Measurements from ENCODE around the gene LGALS9B. TPM values are rescaled to one million over a fixed set of nuclear protein-coding genes. Genes with fewer than 3 reads are reported as not detected.
A peak's percentile ranks its signal among the peaks of the same experiment; 100 is the strongest.
"Not testable (repeated sequence)": the region's sequence is repeated elsewhere in the genome, so short reads cannot be mapped to it uniquely, and the experiment has no call there.

Gene LGALS9B
- not detected in 2 replicates for total RNA-seq
- 0.09 TPM for total RNA-seq (2013)
- polyA plus RNA-seq = not detected in 2 replicates
- polyA minus RNA-seq = not detected in 2 replicates

DNA sequence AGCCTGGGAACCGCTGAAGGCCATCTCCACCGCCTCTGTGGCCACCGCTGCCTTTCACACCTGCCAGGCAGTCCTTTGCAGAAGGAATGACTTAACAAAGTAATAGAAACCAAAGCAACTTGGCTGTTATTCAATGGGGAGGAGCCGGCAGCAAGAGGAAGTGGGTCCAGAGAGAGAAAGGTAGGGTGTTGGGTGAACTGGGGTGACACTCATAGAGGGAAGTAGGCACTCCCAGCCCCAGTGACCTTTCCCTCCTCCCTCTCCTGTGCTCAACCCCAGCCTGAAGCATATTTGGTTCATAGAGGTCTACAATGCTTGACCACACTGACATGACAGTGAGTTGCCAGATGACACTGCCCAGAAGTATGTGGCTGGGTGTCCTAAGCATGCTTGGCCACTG lies at the start of gene LGALS9B:
Gene LGALS9B (minus strand): TSS at position 93 of the 400 bp plus-strand sequence. CDS start 69 bp downstream, at position 24.
- ATAC-seq (ENCODE audit: low read depth) = peak; percentile 79
- intact Hi-C loops (cut with micrococcal nuclease); H3K9me3 Mint-ChIP-seq (ENCODE audit: insufficient read depth); H3K9ac ChIP-seq (ENCODE audit: low read length); H3K36me3 ChIP-seq (replicated peaks in 1 of 2; ENCODE audit: control extremely low read depth in 1 of 2, control insufficient read depth in 1 of 2, extremely low read depth in 1 of 2, insufficient read depth in 2 of 2, low read length in 1 of 2); H3K27me3 Mint-ChIP-seq; POLR2A ChIA-PET; H3K4me1 Mint-ChIP-seq; H3K79me2 ChIP-seq (ENCODE audit: control insufficient read depth, insufficient read depth, low read length); H3K27ac Mint-ChIP-seq; DNase-seq; H3K27me3 ChIP-seq (replicated peaks in 1 of 4; ENCODE audit: control extremely low read depth in 1 of 4, control insufficient read depth in 3 of 4, insufficient read depth in 4 of 4, low read length in 3 of 4); H3K4me2 ChIP-seq (replicated peaks; ENCODE audit: low read depth, low read length, poor library complexity, severe bottlenecking); H3K9me3 ChIP-seq (ENCODE audit: control extremely low read depth in 1 of 3, control insufficient read depth in 2 of 3, insufficient read depth in 1 of 3, low read length in 2 of 3); H4K20me1 ChIP-seq (ENCODE audit: control insufficient read depth, insufficient read depth, low read length, poor library complexity, severe bottlenecking); CTCF ChIA-PET; H2AFZ ChIP-seq (ENCODE audit: insufficient read depth, low read depth, low read length, poor library complexity, severe bottlenecking); H3K4me3 ChIP-seq (ENCODE audit: control extremely low read depth in 1 of 5, extremely low read depth in 1 of 5, insufficient read depth in 1 of 5, low read depth in 2 of 5, low read length in 4 of 5); H3K4me1 ChIP-seq (ENCODE audit: control insufficient read depth in 2 of 2, insufficient read depth in 2 of 2, low read length in 2 of 2); H3K27ac ChIP-seq (ENCODE audit: low read length in 2 of 2): not testable (repeated sequence)
- H3K4me3 Mint-ChIP-seq = peak within 1 kb of the TSS; percentile 37
- WGBS (ENCODE audit: insufficient coverage) = no CpG with 5 or more reads among the region's 4 CpGs

DNA sequence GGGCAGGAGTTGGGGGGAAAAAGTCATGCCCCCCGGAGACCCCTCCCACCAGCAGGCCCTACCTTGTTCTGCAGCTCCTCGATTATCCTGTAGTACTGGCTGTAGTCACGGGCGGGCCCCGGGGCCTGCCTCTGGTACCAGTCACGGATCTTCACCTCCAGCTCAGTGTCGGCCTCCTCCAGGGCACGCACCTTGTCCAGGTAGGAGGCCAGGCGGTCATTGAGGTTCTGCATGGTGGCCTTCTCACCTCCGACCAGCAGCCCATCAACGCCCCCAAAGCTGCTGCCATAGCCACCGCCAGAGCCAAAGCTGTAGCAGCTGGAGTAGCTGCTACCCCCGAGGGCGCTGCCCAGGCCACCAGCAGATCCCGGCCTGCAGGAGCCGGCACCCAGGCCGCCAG lies 49.6 kb upstream of the LGALS9B start:
- H3K4me3 Mint-ChIP-seq; H3K4me2 ChIP-seq (replicated peaks; ENCODE audit: low read depth, low read length, poor library complexity, severe bottlenecking); CTCF ChIA-PET; H3K79me2 ChIP-seq (ENCODE audit: control insufficient read depth, insufficient read depth, low read length); H3K4me1 ChIP-seq (ENCODE audit: control insufficient read depth in 2 of 2, insufficient read depth in 2 of 2, low read length in 2 of 2); H4K20me1 ChIP-seq (ENCODE audit: control insufficient read depth, insufficient read depth, low read length, poor library complexity, severe bottlenecking); H3K4me3 ChIP-seq (ENCODE audit: control extremely low read depth in 1 of 5, extremely low read depth in 1 of 5, insufficient read depth in 1 of 5, low read depth in 2 of 5, low read length in 4 of 5); H3K9me3 Mint-ChIP-seq (ENCODE audit: insufficient read depth); ATAC-seq (ENCODE audit: low read depth); H2AFZ ChIP-seq (ENCODE audit: insufficient read depth, low read depth, low read length, poor library complexity, severe bottlenecking); DNase-seq; H3K36me3 ChIP-seq (replicated peaks in 1 of 2; ENCODE audit: control extremely low read depth in 1 of 2, control insufficient read depth in 1 of 2, extremely low read depth in 1 of 2, insufficient read depth in 2 of 2, low read length in 1 of 2); H3K9me3 ChIP-seq (ENCODE audit: control extremely low read depth in 1 of 3, control insufficient read depth in 2 of 3, insufficient read depth in 1 of 3, low read length in 2 of 3); intact Hi-C loops (cut with micrococcal nuclease); H3K9ac ChIP-seq (ENCODE audit: low read length); H3K27me3 Mint-ChIP-seq; POLR2A ChIA-PET; H3K4me1 Mint-ChIP-seq; H3K27ac Mint-ChIP-seq; H3K27ac ChIP-seq (ENCODE audit: low read length in 2 of 2); H3K27me3 ChIP-seq (replicated peaks in 1 of 4; ENCODE audit: control extremely low read depth in 1 of 4, control insufficient read depth in 3 of 4, insufficient read depth in 4 of 4, low read length in 3 of 4): not testable (repeated sequence)
- WGBS (ENCODE audit: insufficient coverage) = no CpG with 5 or more reads among the region's 17 CpGs

DNA sequence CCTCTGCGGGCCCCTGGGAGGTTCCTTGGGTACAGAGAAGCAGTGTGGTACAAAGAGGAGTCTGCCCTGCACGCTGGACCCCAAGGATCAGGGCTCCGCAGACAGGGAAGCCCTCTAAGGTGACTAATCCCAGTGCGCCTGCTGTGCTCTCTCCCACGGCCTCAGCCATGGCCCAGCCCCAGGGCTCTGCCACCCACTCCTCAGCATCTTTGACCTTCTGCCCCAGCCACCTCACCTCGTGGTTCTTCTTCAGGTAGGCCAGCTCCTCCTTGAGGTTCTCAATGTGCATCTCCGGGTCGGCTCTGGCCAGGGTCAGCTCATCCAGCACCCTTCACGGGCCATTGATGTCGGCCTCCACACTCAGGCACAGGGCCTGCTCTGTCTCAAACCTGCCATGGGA lies 47.8 kb upstream of the LGALS9B start:
- H3K27me3 Mint-ChIP-seq; POLR2A ChIA-PET; H3K79me2 ChIP-seq (ENCODE audit: control insufficient read depth, insufficient read depth, low read length); ATAC-seq (ENCODE audit: low read depth); CTCF ChIA-PET; H3K27ac ChIP-seq (ENCODE audit: low read length in 2 of 2); H4K20me1 ChIP-seq (ENCODE audit: control insufficient read depth, insufficient read depth, low read length, poor library complexity, severe bottlenecking); H3K36me3 ChIP-seq (replicated peaks in 1 of 2; ENCODE audit: control extremely low read depth in 1 of 2, control insufficient read depth in 1 of 2, extremely low read depth in 1 of 2, insufficient read depth in 2 of 2, low read length in 1 of 2); H3K9me3 ChIP-seq (ENCODE audit: control extremely low read depth in 1 of 3, control insufficient read depth in 2 of 3, insufficient read depth in 1 of 3, low read length in 2 of 3); H3K4me1 ChIP-seq (ENCODE audit: control insufficient read depth in 2 of 2, insufficient read depth in 2 of 2, low read length in 2 of 2); H2AFZ ChIP-seq (ENCODE audit: insufficient read depth, low read depth, low read length, poor library complexity, severe bottlenecking); DNase-seq; H3K27ac Mint-ChIP-seq; H3K27me3 ChIP-seq (replicated peaks in 1 of 4; ENCODE audit: control extremely low read depth in 1 of 4, control insufficient read depth in 3 of 4, insufficient read depth in 4 of 4, low read length in 3 of 4); H3K4me2 ChIP-seq (replicated peaks; ENCODE audit: low read depth, low read length, poor library complexity, severe bottlenecking); H3K4me1 Mint-ChIP-seq; H3K4me3 ChIP-seq (ENCODE audit: control extremely low read depth in 1 of 5, extremely low read depth in 1 of 5, insufficient read depth in 1 of 5, low read depth in 2 of 5, low read length in 4 of 5); intact Hi-C loops (cut with micrococcal nuclease); H3K9ac ChIP-seq (ENCODE audit: low read length); H3K9me3 Mint-ChIP-seq (ENCODE audit: insufficient read depth); H3K4me3 Mint-ChIP-seq: not testable (repeated sequence)
- WGBS (ENCODE audit: insufficient coverage) = 88% methylated on average over 4 of the region's 10 CpGs

DNA sequence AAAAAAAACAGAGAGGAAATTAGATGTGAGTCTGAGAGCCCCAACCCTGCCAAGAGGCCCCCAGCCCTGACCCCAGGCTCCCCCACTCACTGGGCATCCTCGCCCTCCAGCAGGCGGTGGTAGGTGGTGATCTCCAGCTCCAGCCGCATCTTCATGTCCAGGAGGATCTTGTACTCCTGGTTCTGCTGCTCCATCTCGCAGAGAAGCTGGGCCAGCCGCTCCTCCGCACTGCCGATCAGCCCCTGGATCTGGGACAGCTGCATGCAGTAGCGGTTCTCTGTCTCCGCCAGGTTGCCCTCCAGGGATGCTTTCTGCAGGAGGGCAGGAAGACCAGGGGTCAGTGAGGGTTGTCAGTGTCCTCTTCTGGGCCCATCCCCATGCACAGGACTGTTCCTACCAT lies 46.2 kb upstream of the LGALS9B start:
- intact Hi-C loops (cut with micrococcal nuclease); H3K9ac ChIP-seq (ENCODE audit: low read length); H3K4me2 ChIP-seq (replicated peaks; ENCODE audit: low read depth, low read length, poor library complexity, severe bottlenecking); H3K9me3 Mint-ChIP-seq (ENCODE audit: insufficient read depth); H3K9me3 ChIP-seq (ENCODE audit: control extremely low read depth in 1 of 3, control insufficient read depth in 2 of 3, insufficient read depth in 1 of 3, low read length in 2 of 3); H3K4me1 Mint-ChIP-seq; H3K36me3 ChIP-seq (replicated peaks in 1 of 2; ENCODE audit: control extremely low read depth in 1 of 2, control insufficient read depth in 1 of 2, extremely low read depth in 1 of 2, insufficient read depth in 2 of 2, low read length in 1 of 2); POLR2A ChIA-PET; DNase-seq; H3K79me2 ChIP-seq (ENCODE audit: control insufficient read depth, insufficient read depth, low read length); H3K27ac ChIP-seq (ENCODE audit: low read length in 2 of 2); H3K4me3 ChIP-seq (ENCODE audit: control extremely low read depth in 1 of 5, extremely low read depth in 1 of 5, insufficient read depth in 1 of 5, low read depth in 2 of 5, low read length in 4 of 5); H3K4me3 Mint-ChIP-seq; H3K4me1 ChIP-seq (ENCODE audit: control insufficient read depth in 2 of 2, insufficient read depth in 2 of 2, low read length in 2 of 2); CTCF ChIA-PET; H3K27me3 Mint-ChIP-seq; H2AFZ ChIP-seq (ENCODE audit: insufficient read depth, low read depth, low read length, poor library complexity, severe bottlenecking); H3K27me3 ChIP-seq (replicated peaks in 1 of 4; ENCODE audit: control extremely low read depth in 1 of 4, control insufficient read depth in 3 of 4, insufficient read depth in 4 of 4, low read length in 3 of 4); H4K20me1 ChIP-seq (ENCODE audit: control insufficient read depth, insufficient read depth, low read length, poor library complexity, severe bottlenecking); ATAC-seq (ENCODE audit: low read depth); H3K27ac Mint-ChIP-seq: not testable (repeated sequence)
- no CpG with 5 or more reads among the region's 9 CpGs for WGBS (ENCODE audit: insufficient coverage)

Measured in B cell (primary cell).